Endodermal cell (in vitro differentiated cells): Measurements from ENCODE around the gene TEN1. TPM values are rescaled to one million over a fixed set of nuclear protein-coding genes. Genes with fewer than 3 reads are reported as not detected.

Experiments
- DNase-seq: peaks from one replicate; pipeline ENCODE4 v3.0.0-alpha.2; 2017
- H3K27ac ChIP-seq: 2 replicates; pipeline ENCODE4 v1.5.1; 2013; ENCODE audit warnings: mild to moderate bottlenecking, low read depth, low read length, moderate library complexity
- H3K27me3 ChIP-seq: 2 replicates; pipeline ENCODE4 v1.6.1; 2013; ENCODE audit warnings: mild to moderate bottlenecking, low read length, moderate library complexity; ENCODE audit not compliant: insufficient read depth, control insufficient read depth, poor library complexity, severe bottlenecking
- H3K36me3 ChIP-seq: 2 replicates; pipeline ENCODE4 v1.7.0; 2013; ENCODE audit warnings: mild to moderate bottlenecking, low read length, moderate library complexity; ENCODE audit not compliant: control insufficient read depth, insufficient read depth
- H3K4me1 ChIP-seq: one replicate; pipeline ENCODE4 v1.7.0; 2013; ENCODE audit warnings: low read length; ENCODE audit not compliant: control insufficient read depth, insufficient read depth
- H3K4me3 ChIP-seq: 2 replicates; pipeline ENCODE4 v1.5.1; 2013; ENCODE audit warnings: mild to moderate bottlenecking, low read length, moderate library complexity
- H3K9ac ChIP-seq: 2 replicates; pipeline ENCODE4 v1.6.1; 2013; ENCODE audit warnings: mild to moderate bottlenecking, low read length, moderate library complexity; ENCODE audit not compliant: poor library complexity, severe bottlenecking; ENCODE audit errors: extremely low read depth
- H3K9me3 ChIP-seq: 2 replicates; pipeline ENCODE4 v1.6.1; 2013; ENCODE audit warnings: mild to moderate bottlenecking, low read length, moderate library complexity; ENCODE audit not compliant: control insufficient read depth
- H3K27ac Mint-ChIP-seq: 2 replicates; pipeline ENCODE4 v1.8.0; 2020; ENCODE audit warnings: mixed read lengths
- H3K27me3 Mint-ChIP-seq: 2 replicates; pipeline ENCODE4 v1.8.0; 2021; ENCODE audit warnings: mild to moderate bottlenecking, mixed read lengths; ENCODE audit not compliant: insufficient read depth
- H3K36me3 Mint-ChIP-seq: 2 replicates; pipeline ENCODE4 v1.8.0; 2020; ENCODE audit warnings: low read depth, mixed read lengths
- H3K4me1 Mint-ChIP-seq: 2 replicates; pipeline ENCODE4 v1.8.0; 2020; ENCODE audit warnings: mixed read lengths
- H3K4me3 Mint-ChIP-seq: 2 replicates; pipeline ENCODE4 v1.8.0; 2020; ENCODE audit warnings: mild to moderate bottlenecking, moderate library complexity, mixed read lengths
- H3K9me3 Mint-ChIP-seq: 2 replicates; pipeline ENCODE4 v1.8.0; 2020; ENCODE audit warnings: mild to moderate bottlenecking, mixed read lengths
- WGBS, 2 experiments: methylation state at CpG; one replicate each; pipeline versions ENCODE4 v1.1.5 to v1.1.7; 2013; ENCODE audit warnings: missing lambda C conversion rate in 2 of 2, mixed read lengths in 1 of 2; ENCODE audit not compliant: insufficient coverage in 1 of 2, insufficient read length in 1 of 2; 5-methylcytosine and 5-hydroxymethylcytosine counted together
- total RNA-seq, 2 donors: library from RNA; stranded (reverse); fragmentation: NEBNext Ultra II Directional in 1 of 2; extraction: Animal tissue kit (Norgen Biotek cat#: 25700) in 1 of 2; gene quantifications; 2 replicates in 1 of 2; 3 replicates in 1 of 2; pipeline ENCODE4 v1.2.1, GENCODE V29; 2021
- TF ChIP-seq, protein P1 (sequence below): fragments of 200-600 bp; sonication (generic); conservative IDR thresholded peaks from 2 replicates; pipeline ENCODE4 v1.5.0; 2021; ENCODE audit warnings: antibody characterized with exemption, mild to moderate bottlenecking

Gene TEN1
- total RNA-seq, 2 donors from 2014 or later = 12.1 to 15.3 TPM

DNA sequence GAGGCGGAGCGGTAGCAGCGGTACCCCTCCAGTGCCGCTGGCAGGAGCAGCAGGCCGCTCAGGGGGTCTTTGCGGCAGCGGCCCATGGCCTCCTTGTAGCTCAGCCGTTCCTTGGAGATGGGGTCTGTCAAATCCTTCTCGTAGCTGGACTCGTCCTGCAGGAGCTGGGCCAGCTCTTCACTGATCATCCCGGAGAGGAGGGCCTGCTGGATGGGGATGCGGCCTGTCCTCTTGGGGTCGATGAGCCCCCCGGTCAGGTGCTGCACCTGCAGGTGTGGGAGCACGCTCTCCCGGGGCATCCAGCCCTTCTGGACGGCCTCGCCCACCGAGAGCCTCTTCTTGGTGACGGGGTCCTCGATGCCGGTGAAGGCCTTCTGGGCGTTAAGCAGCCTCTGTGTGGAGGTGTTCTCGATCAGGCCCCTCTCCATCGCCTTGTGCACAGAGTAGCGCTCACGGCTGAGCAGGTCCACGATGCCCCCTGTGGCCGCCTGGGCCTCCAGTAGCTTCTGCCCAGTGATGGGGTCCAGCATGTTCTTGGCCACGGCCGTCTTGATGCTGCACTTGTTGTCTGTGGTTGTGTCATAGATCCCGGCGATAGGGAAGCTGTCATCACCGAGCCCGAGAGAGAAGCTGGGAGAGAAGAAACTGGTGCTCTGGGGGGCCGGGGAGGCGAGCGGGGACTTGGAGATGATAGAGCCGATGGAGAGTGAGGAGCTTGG lies 28.2 kb downstream of the TEN1 start:
- H3K4me1 Mint-ChIP-seq = no peaks in the 10 kb centered on the region
- no peaks in the 10 kb centered on the region for H3K9me3 Mint-ChIP-seq
- Histone ChIP-seq H3K4me3 (no peak overlapping the region), H3K27me3 (no peaks in the 10 kb centered on the region), H3K27ac (no peak overlapping the region), H3K9ac (no peak overlapping the region), H3K4me1 (no peaks in the 10 kb centered on the region), H3K36me3 (peaks cover 11% of the 10 kb centered on the region), H3K9me3 (no peaks in the 10 kb centered on the region)
- peaks cover 11% of the 10 kb centered on the region for H3K36me3 Mint-ChIP-seq
- TF ChIP-seq, protein P1, sequence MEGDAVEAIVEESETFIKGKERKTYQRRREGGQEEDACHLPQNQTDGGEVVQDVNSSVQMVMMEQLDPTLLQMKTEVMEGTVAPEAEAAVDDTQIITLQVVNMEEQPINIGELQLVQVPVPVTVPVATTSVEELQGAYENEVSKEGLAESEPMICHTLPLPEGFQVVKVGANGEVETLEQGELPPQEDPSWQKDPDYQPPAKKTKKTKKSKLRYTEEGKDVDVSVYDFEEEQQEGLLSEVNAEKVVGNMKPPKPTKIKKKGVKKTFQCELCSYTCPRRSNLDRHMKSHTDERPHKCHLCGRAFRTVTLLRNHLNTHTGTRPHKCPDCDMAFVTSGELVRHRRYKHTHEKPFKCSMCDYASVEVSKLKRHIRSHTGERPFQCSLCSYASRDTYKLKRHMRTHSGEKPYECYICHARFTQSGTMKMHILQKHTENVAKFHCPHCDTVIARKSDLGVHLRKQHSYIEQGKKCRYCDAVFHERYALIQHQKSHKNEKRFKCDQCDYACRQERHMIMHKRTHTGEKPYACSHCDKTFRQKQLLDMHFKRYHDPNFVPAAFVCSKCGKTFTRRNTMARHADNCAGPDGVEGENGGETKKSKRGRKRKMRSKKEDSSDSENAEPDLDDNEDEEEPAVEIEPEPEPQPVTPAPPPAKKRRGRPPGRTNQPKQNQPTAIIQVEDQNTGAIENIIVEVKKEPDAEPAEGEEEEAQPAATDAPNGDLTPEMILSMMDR = no peak
- 91 to 94% methylated on average over 30 to 39 of the region's 39 CpGs for WGBS, 2 experiments
- H3K27ac Mint-ChIP-seq = no peak overlapping the region
- H3K4me3 Mint-ChIP-seq = no peak overlapping the region
- DNase-seq = no peak
- H3K27me3 Mint-ChIP-seq = no peaks in the 10 kb centered on the region

DNA sequence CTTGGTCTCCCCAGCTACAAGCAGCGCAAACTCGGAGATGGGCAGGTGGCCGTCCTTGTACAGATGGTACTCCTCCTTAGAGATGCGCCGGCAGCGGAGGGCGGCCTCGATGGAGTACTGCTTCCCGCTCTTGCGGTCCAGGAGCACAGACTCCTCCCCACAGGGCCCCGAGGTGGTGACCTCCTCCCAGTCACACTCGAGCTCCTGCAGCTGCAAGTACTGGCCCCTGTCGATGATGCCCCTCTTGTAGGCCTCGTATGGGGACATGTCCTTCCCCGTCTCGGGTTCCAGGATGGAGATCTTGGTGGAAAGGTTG lies 28.8 kb downstream of the TEN1 start:
- WGBS, 2 experiments = 91 to 95% methylated on average over 15 to 16 of the region's 16 CpGs
- Histone ChIP-seq H3K27me3 (no peaks in the 10 kb centered on the region), H3K9ac (no peak overlapping the region), H3K27ac (no peak overlapping the region), H3K4me3 (no peak overlapping the region), H3K4me1 (no peaks in the 10 kb centered on the region), H3K9me3 (no peaks in the 10 kb centered on the region), H3K36me3 (peaks cover 11% of the 10 kb centered on the region)
- Mint-ChIP-seq H3K9me3 (no peaks in the 10 kb centered on the region), H3K36me3 (peaks cover 11% of the 10 kb centered on the region), H3K27me3 (no peaks in the 10 kb centered on the region), H3K4me3 (no peak overlapping the region), H3K4me1 (no peaks in the 10 kb centered on the region), H3K27ac (no peak overlapping the region)
- DNase-seq = no peak
- TF ChIP-seq, protein P1 = no peak

DNA sequence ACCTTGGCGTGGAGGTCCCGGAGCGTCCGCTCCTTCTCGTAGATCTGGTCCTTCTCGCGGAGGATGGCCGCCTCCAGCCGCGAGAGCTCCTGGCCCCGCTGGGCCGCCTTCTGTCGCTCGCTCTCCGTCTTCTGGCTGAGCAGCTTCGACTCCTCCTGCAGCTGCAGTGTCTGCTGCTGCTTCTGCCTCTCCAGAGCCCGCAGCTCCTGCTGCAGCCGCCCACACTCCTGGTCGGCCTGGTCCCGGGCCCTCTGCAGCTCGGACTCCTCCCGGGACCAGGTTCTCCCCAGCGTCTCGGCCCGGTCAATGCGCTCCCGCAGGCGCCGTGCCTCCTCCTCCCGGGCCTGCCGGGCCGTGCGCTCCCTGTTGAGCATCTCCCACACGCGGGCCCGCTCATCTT lies 29.2 kb downstream of the TEN1 start:
- Mint-ChIP-seq H3K36me3 (peaks cover 8% of the 10 kb centered on the region), H3K9me3 (no peaks in the 10 kb centered on the region), H3K27me3 (no peaks in the 10 kb centered on the region), H3K4me1 (no peaks in the 10 kb centered on the region), H3K27ac (no peak overlapping the region), H3K4me3 (no peak overlapping the region)
- no peaks in the 10 kb centered on the region for H3K4me1 ChIP-seq
- TF ChIP-seq, protein P1 = no peak
- no peak for DNase-seq
- no peaks in the 10 kb centered on the region for H3K9me3 ChIP-seq
- no peaks in the 10 kb centered on the region for H3K27me3 ChIP-seq
- no peak overlapping the region for H3K27ac ChIP-seq
- WGBS, 2 experiments = 93 to 96% methylated on average over 25 to 36 of the region's 36 CpGs
- peaks cover 10% of the 10 kb centered on the region for H3K36me3 ChIP-seq
- H3K4me3 ChIP-seq = no peak overlapping the region
- no peak overlapping the region for H3K9ac ChIP-seq
